Central memory CD8-positive, alpha-beta T cell (primary cell): ENCODE results near the gene CROCC2.

Source experiments
- ATAC-seq: fragments of 150-1000 bp; cut with Tn5 transposase; replicated peaks from 2 replicates; pipeline ENCODE4 v1.10.0; 2022; ENCODE audit warnings: mild to moderate bottlenecking, moderate FRiP score, moderate number of reproducible peaks; ENCODE audit not compliant: poor library complexity, severe bottlenecking; ENCODE audit errors: extremely low read depth
- DNase-seq, 2 donors: peaks; one replicate each; pipeline ENCODE4 v3.0.0; 2021; ENCODE audit warnings: low spot score in 2 of 2
- H3K27ac Mint-ChIP-seq: one replicate; pipeline ENCODE4 v1.8.0; 2022; ENCODE audit warnings: low read depth, mild to moderate bottlenecking, moderate library complexity, mixed read lengths
- H3K27me3 Mint-ChIP-seq: one replicate; pipeline ENCODE4 v1.8.0; 2022; ENCODE audit warnings: mixed read lengths
- H3K36me3 Mint-ChIP-seq: one replicate; pipeline ENCODE4 v1.8.0; 2022; ENCODE audit warnings: mild to moderate bottlenecking, moderate library complexity, mixed read lengths; ENCODE audit not compliant: insufficient read depth
- H3K4me1 Mint-ChIP-seq: one replicate; pipeline ENCODE4 v1.8.0; 2022; ENCODE audit warnings: mixed read lengths
- H3K4me3 Mint-ChIP-seq: one replicate; pipeline ENCODE4 v1.8.0; 2022; ENCODE audit warnings: mild to moderate bottlenecking, moderate library complexity, mixed read lengths
- H3K9me3 Mint-ChIP-seq: one replicate; pipeline ENCODE4 v1.8.0; 2022; ENCODE audit warnings: mixed read lengths

Gene CROCC2

DNA sequence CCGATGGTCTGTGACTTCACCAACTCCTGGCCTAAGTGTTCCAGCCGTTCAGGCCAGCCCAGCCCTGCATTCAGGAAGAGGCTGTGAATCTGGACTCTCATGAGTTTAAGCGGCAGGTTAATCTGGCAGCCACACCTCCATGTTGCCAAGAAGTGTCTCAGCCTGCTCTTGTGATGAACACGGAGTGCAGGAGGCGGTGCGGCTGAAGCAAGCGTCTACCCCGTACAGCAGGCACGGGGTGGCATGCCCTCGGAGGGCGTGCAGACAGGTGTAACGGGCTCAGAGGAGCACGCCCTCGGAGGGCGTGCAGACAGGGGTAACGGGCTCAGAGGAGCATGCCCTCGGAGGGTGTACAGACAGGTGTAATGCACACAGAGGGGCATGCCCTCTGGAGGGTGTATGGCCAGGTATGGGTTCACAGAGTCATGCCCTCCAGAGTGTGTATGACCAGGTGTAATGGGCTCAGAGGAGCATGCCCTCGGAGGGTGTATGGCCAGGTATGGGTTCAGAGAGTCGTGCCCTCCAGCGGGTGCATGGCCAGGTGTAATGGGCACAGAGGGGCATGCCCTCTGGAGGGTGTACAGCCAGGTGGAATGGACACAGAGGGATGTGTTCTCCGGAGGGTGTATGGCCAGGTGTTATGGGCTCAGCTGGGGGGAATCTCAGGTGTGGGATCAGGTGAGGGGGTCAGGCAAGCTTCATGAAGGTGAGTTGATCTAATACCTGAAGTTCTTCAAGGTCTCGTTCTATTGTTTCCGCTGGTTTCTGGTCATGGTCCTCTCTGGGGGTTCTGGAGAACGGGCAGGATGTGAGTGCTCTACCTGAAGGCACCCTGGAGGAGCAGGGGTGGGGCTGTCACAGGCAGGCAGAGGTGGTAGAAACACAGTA lies 22.6 kb downstream of the CROCC2 start:
- ATAC-seq (no peak), DNase-seq (no peak)
- Mint-ChIP-seq H3K27me3 (peaks cover 38% of the 10 kb centered on the region), H3K4me3 (no peak overlapping the region), H3K27ac (no peak overlapping the region), H3K9me3 (no peaks in the 10 kb centered on the region), H3K36me3 (peaks cover 2% of the 10 kb centered on the region), H3K4me1 (no peaks in the 10 kb centered on the region)

DNA sequence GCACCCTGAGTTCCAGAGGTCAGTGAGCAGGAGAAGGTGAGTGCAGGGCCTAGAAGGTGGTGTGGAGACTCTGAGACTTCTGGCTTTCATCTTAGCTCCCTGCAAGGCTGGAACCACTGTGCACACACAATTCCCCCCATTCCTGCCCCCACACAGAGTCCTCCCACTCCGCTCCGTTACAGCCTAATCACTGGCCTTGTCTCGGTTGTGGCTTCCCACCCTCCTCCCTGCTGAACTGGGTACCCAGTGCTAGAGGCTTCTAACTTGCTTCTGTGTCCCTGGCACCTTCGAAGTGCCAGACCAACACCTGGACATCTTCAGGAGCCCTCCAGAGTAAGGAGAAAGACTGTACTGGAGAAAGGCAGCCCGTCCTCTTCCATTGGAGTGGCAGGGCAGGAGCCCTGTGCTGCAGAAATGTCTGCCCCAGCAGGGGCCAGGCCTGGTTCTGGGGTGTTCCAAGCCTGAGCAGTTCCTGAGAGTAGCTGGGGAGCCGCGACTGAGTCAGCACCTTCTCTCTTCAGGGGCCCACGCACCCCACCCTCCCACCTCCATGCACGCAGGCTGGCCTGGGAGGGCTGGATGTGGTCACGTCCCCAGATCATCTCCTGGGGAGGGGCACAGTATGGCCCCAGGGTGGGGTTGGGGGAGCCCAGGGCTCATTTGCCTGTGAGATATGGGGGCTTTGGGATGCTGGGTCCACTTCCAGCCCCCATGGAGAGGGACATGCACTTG lies 23.4 kb downstream of the CROCC2 start:
- Mint-ChIP-seq H3K4me3 (no peak overlapping the region), H3K27ac (no peak overlapping the region), H3K9me3 (no peaks in the 10 kb centered on the region), H3K4me1 (no peaks in the 10 kb centered on the region), H3K27me3 (peaks cover 38% of the 10 kb centered on the region), H3K36me3 (peaks cover 2% of the 10 kb centered on the region)
- no peak for ATAC-seq
- DNase-seq = no peak

- Mint-ChIP-seq H3K9me3 (no peaks in the 10 kb centered on the region), H3K27ac (no peak overlapping the region), H3K36me3 (peaks cover 2% of the 10 kb centered on the region), H3K4me1 (no peaks in the 10 kb centered on the region), H3K4me3 (no peak overlapping the region), H3K27me3 (peaks cover 38% of the 10 kb centered on the region)
- DNase-seq (no peak), ATAC-seq (no peak)
These were observed 24.0 kb downstream of the CROCC2 start for GRCh38 chr2:240930096-240930630.

GRCh38 chr2:240930631-240931318 lies 24.6 kb downstream of the CROCC2 start:
- no peak overlapping the region for H3K27ac Mint-ChIP-seq
- peaks cover 2% of the 10 kb centered on the region for H3K36me3 Mint-ChIP-seq
- ATAC-seq (no peak), DNase-seq (no peak)
- no peak overlapping the region for H3K4me3 Mint-ChIP-seq
- H3K9me3 Mint-ChIP-seq = no peaks in the 10 kb centered on the region
- no peaks in the 10 kb centered on the region for H3K4me1 Mint-ChIP-seq
- H3K27me3 Mint-ChIP-seq = peaks cover 38% of the 10 kb centered on the region

- Mint-ChIP-seq H3K27ac (no peak overlapping the region), H3K36me3 (peaks cover 2% of the 10 kb centered on the region)
These were observed 25.3 kb downstream of the CROCC2 start for GRCh38 chr2:240931319-240931949.

GRCh38 chr2:240932001-240932723 lies 26.0 kb downstream of the CROCC2 start:
- ATAC-seq (no peak), DNase-seq (no peak)
- Mint-ChIP-seq H3K27me3 (peaks cover 32% of the 10 kb centered on the region), H3K36me3 (peaks cover 2% of the 10 kb centered on the region), H3K4me1 (no peaks in the 10 kb centered on the region), H3K4me3 (no peak overlapping the region), H3K27ac (no peak overlapping the region), H3K9me3 (peaks cover 7% of the 10 kb centered on the region)

More at GRCh38 chr2:240931319-240931949, 25.3 kb downstream of the CROCC2 start:
- H3K4me3 Mint-ChIP-seq = no peak overlapping the region
- H3K9me3 Mint-ChIP-seq = peaks cover 5% of the 10 kb centered on the region
- no peaks in the 10 kb centered on the region for H3K4me1 Mint-ChIP-seq
- H3K27me3 Mint-ChIP-seq = peaks cover 38% of the 10 kb centered on the region
- ATAC-seq (no peak), DNase-seq (no peak)

DNA sequence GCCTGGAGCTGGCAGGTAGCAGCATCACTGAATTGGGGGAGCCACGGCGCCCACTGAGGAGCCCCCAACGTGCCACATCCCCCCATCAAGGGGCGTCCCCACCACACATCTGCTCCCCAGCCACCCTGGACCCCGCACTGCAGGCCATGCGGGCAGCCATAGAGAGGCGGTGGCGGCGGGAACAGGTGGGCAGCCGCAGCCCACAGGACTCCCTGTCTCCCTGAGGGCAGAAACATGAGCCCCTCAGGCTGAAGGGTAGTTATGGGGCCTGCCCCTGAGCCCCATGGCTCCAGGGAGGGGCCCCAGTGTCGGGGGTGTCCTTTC lies 26.6 kb downstream of the CROCC2 start:
- Mint-ChIP-seq H3K36me3 (peaks cover 2% of the 10 kb centered on the region), H3K4me1 (no peaks in the 10 kb centered on the region), H3K27me3 (peaks cover 27% of the 10 kb centered on the region), H3K9me3 (peaks cover 7% of the 10 kb centered on the region), H3K27ac (no peak overlapping the region), H3K4me3 (no peak overlapping the region)
- DNase-seq = no peak
- ATAC-seq = no peak

DNA sequence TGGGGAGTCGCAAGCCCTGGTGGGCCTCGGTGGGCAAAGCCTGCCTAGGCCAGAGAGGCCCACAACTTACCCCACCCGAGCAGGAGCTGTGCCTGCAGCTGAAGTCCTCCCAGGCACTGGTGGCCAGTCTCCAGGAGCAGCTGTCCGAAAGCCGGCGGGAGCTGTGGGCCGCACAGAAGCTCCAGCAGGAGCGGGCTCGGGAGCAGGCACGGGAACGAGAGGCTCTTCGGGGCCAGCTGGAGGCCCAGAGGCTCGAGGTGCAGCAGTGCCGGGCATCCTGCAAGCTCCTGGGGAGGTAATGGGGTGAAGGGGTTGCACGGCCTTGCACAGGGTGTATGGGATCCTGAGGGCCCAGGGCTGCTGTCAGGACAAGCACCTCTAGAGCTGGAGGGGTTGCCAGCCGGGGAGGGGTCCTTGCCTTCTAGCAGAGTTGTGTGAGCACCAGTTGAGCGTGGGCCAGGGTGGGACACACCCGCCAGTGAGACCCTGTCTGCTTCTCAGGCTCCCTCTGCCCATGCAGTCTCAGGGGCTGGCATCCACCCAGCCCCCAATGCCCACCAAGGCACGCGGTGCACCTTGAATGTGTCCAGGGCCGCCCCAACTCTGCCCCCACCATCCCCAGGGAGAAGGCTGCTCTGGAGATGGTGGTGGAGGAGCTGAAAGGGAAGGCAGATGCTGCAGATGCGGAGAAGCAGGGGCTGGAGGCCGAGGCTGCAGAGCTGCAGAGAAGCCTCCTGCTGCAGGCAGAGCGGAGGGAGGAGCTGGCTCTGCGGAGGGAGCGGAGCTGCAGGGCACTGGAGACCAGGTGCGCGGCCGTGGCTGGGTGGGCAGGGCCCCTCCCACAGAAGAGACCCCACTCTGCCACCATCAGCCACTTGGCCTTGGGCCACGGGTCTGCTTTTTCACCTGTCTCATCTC lies 27.2 kb downstream of the CROCC2 start:
- H3K4me1 Mint-ChIP-seq = no peaks in the 10 kb centered on the region
- H3K4me3 Mint-ChIP-seq = no peak overlapping the region
- peaks cover 21% of the 10 kb centered on the region for H3K27me3 Mint-ChIP-seq
- DNase-seq = no peak
- H3K36me3 Mint-ChIP-seq = no peaks in the 10 kb centered on the region
- H3K9me3 Mint-ChIP-seq = peaks cover 7% of the 10 kb centered on the region
- no peak for ATAC-seq
- no peak overlapping the region for H3K27ac Mint-ChIP-seq

- Mint-ChIP-seq H3K4me1 (no peaks in the 10 kb centered on the region), H3K27ac (no peak overlapping the region), H3K27me3 (peaks cover 13% of the 10 kb centered on the region), H3K4me3 (no peak overlapping the region), H3K9me3 (peaks cover 7% of the 10 kb centered on the region), H3K36me3 (no peaks in the 10 kb centered on the region)
- DNase-seq (no peak), ATAC-seq (no peak)
These were observed 28.0 kb downstream of the CROCC2 start for GRCh38 chr2:240933966-240934700.

DNA sequence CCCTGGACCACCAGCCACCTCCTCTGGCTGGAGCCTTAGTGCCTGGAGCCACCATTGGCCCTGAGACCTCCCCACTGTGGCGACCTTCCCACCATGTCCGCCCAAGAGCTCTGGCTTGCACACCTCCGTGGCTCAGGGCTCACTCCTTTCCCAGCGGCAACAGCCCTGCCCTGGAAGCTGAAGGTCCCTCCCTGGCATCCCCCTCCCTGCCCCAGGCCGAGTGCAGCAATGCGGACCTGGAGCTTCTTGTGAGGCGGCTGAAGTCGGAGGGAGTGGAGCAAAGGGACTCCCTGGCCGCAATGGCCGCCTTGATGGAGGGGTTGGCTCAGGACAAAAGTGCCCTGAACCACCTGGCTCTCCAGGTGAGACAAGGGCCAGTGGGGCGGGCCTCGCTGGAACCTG lies 28.6 kb downstream of the CROCC2 start:
- Mint-ChIP-seq H3K36me3 (no peaks in the 10 kb centered on the region), H3K9me3 (peaks cover 7% of the 10 kb centered on the region), H3K4me1 (no peaks in the 10 kb centered on the region), H3K27ac (no peak overlapping the region), H3K4me3 (no peak overlapping the region), H3K27me3 (peaks cover 13% of the 10 kb centered on the region)
- ATAC-seq (no peak), DNase-seq (no peak)
